Peyer's patch (tissue), 4 donors: ENCODE results near the gene TMEM108. TPM values are rescaled to one million over a fixed set of nuclear protein-coding genes. Genes with fewer than 3 reads are reported as not detected.

ENCODE experiments used
- DNase-seq, 3 donors: peaks; one replicate each; pipeline ENCODE4 v3.0.0-alpha.2; 2017 to 2019
- H3K27ac ChIP-seq, 4 donors: fragments of 200-600 bp; sonication (generic); one replicate each; pipeline ENCODE4 v1.5.1; 2016 to 2019
- H3K27me3 ChIP-seq, 2 donors: fragments of 200-600 bp; sonication (generic); one replicate each; pipeline ENCODE4 v1.5.1; 2019
- H3K36me3 ChIP-seq, 3 donors: fragments of 200-600 bp; sonication (generic); one replicate each; pipeline ENCODE4 v1.5.1; 2016 to 2019
- H3K4me1 ChIP-seq, 4 donors: fragments of 200-600 bp; sonication (generic); one replicate each; pipeline ENCODE4 v1.5.1; 2016 to 2019
- H3K4me3 ChIP-seq, 4 donors: fragments of 200-600 bp; sonication (generic); 1 replicate in 3 of 4; 2 replicates in 1 of 4; pipeline ENCODE4 v1.5.1; 2016 to 2019; ENCODE audit warnings: mild to moderate bottlenecking in 1 of 4
- H3K9me3 ChIP-seq, 4 donors: fragments of 200-600 bp; sonication (generic); one replicate each; pipeline ENCODE4 v1.5.1; 2016 to 2019; ENCODE audit warnings: mild to moderate bottlenecking in 1 of 4
- POLR2A ChIP-seq, 2 donors: fragments of 450-650 bp; IDR thresholded peaks; one replicate each; pipeline ENCODE4 v1.5.1; 2017; ENCODE audit warnings: antibody characterized with exemption in 2 of 2, mild to moderate bottlenecking in 2 of 2, moderate library complexity in 2 of 2
- total RNA-seq, 4 donors: library from RNA; depleted of rRNA; stranded (reverse); fragments of >200 nt; gene quantifications; one replicate each; pipeline ENCODE4 v1.1.0, GENCODE V29; 2016
- TF ChIP-seq, protein P1 (sequence below), 6 experiments: fragments of 450-650 bp in 4 of 6; fragments of 200-600 bp in 2 of 6; sonication (generic) in 1 of 6; IDR thresholded peaks; one replicate each; pipeline ENCODE4 v1.5.1; 2017 to 2019; ENCODE audit warnings: antibody characterized with exemption in 6 of 6, mild to moderate bottlenecking in 3 of 6, moderate library complexity in 1 of 6

The TMEM108 gene
- total RNA-seq, 4 donors from 2014 or later: 1.4 to 1.7 TPM; not detected in 2

GRCh38 chr3:133246119-133246518 lies 207.9 kb downstream of the TMEM108 start:
- Histone ChIP-seq H3K4me1 (no peaks in the 10 kb centered on the region), H3K27ac (no peak overlapping the region), H3K4me3 (no peak overlapping the region), H3K36me3 (no peaks in the 10 kb centered on the region), H3K9me3 (no peaks in the 10 kb centered on the region), H3K27me3 (no peaks in the 10 kb centered on the region)
- no peak for DNase-seq
- TF ChIP-seq, protein P1, sequence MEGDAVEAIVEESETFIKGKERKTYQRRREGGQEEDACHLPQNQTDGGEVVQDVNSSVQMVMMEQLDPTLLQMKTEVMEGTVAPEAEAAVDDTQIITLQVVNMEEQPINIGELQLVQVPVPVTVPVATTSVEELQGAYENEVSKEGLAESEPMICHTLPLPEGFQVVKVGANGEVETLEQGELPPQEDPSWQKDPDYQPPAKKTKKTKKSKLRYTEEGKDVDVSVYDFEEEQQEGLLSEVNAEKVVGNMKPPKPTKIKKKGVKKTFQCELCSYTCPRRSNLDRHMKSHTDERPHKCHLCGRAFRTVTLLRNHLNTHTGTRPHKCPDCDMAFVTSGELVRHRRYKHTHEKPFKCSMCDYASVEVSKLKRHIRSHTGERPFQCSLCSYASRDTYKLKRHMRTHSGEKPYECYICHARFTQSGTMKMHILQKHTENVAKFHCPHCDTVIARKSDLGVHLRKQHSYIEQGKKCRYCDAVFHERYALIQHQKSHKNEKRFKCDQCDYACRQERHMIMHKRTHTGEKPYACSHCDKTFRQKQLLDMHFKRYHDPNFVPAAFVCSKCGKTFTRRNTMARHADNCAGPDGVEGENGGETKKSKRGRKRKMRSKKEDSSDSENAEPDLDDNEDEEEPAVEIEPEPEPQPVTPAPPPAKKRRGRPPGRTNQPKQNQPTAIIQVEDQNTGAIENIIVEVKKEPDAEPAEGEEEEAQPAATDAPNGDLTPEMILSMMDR (IDR thresholded peaks at IDR 0.05): no peak
- TF ChIP-seq POLR2A (IDR thresholded peaks at IDR 0.05): no peak

DNA sequence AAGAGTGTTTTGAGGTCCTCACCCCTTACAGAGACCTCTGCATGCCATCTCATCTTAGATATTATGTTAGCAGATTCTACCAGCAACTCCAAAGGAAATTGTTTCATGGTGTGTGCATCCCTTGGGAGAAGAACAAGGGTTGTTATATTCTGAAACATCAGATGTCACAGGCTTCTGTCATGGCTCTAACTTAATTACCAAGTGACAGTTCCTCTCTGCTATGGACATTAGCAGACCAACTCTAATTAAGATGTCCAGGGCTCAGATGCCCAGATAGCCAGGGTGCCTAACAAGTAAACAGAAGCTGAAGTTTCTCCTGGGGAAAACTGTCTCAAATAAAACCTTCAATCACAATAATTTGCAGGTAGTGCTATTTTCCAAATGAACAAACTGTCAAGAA lies 208.6 kb downstream of the TMEM108 start:
- Histone ChIP-seq H3K4me1 (no peaks in the 10 kb centered on the region), H3K36me3 (no peaks in the 10 kb centered on the region), H3K4me3 (no peak overlapping the region), H3K27ac (no peak overlapping the region), H3K9me3 (no peaks in the 10 kb centered on the region), H3K27me3 (no peaks in the 10 kb centered on the region)
- no peak for TF ChIP-seq POLR2A (IDR thresholded peaks at IDR 0.05)
- TF ChIP-seq, protein P1 (IDR thresholded peaks at IDR 0.05): no peak
- no peak for DNase-seq

DNA sequence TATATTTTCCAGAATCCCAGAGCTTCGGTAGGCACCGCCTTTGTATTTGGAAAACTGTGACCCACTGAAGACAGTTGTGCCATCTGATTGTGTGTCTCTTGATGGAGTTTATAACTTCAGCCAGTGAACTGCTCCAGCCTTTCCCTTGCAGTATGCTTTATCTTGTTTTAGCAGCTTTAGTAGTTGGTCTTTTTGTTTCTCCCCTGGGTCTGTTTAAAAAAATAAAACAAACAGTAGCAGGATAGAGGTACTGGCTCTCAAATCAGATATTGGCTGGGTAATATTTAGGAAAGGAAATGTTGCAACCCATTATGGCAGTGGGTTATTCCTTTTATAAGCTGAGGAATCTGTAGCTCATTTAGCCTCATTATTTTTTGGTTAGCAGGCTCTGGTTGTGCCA lies 210.2 kb downstream of the TMEM108 start:
- Histone ChIP-seq H3K27ac (no peak overlapping the region), H3K9me3 (no peaks in the 10 kb centered on the region), H3K4me3 (no peak overlapping the region), H3K36me3 (no peaks in the 10 kb centered on the region), H3K4me1 (no peaks in the 10 kb centered on the region), H3K27me3 (no peaks in the 10 kb centered on the region)
- DNase-seq: no peak
- no peak for TF ChIP-seq POLR2A (IDR thresholded peaks at IDR 0.05)
- TF ChIP-seq, protein P1 (IDR thresholded peaks at IDR 0.05): no peak

GRCh38 chr3:133249490-133249889 lies 211.3 kb downstream of the TMEM108 start:
- Histone ChIP-seq H3K27ac (no peak overlapping the region), H3K36me3 (no peaks in the 10 kb centered on the region), H3K4me3 (no peak overlapping the region), H3K9me3 (no peaks in the 10 kb centered on the region), H3K4me1 (no peaks in the 10 kb centered on the region), H3K27me3 (no peaks in the 10 kb centered on the region)
- no peak for TF ChIP-seq POLR2A (IDR thresholded peaks at IDR 0.05)
- no peak for DNase-seq

- no peaks in the 10 kb centered on the region for H3K9me3 ChIP-seq
- DNase-seq: no peak
- no peak overlapping the region for H3K27ac ChIP-seq
- no peak overlapping the region for H3K4me3 ChIP-seq
- H3K27me3 ChIP-seq: no peaks in the 10 kb centered on the region
- H3K4me1 ChIP-seq: no peaks in the 10 kb centered on the region
- no peaks in the 10 kb centered on the region for H3K36me3 ChIP-seq
- TF ChIP-seq, protein P1 (IDR thresholded peaks at IDR 0.05): no peak
- TF ChIP-seq POLR2A (IDR thresholded peaks at IDR 0.05): no peak
Measured at GRCh38 chr3:133254151-133254550, 216.0 kb downstream of the TMEM108 start.

- H3K4me3 ChIP-seq: no peak overlapping the region
- no peak for TF ChIP-seq POLR2A (IDR thresholded peaks at IDR 0.05)
- TF ChIP-seq, protein P1 (IDR thresholded peaks at IDR 0.05): no peak
Measured at GRCh38 chr3:133254716-133255115, 216.5 kb downstream of the TMEM108 start.

More at GRCh38 chr3:133254716-133255115, 216.5 kb downstream of the TMEM108 start:
- Histone ChIP-seq H3K27me3 (no peaks in the 10 kb centered on the region), H3K27ac (no peak overlapping the region), H3K36me3 (no peaks in the 10 kb centered on the region), H3K4me1 (no peaks in the 10 kb centered on the region), H3K9me3 (no peaks in the 10 kb centered on the region)
- no peak for DNase-seq
